Calu3 (cell line): Measurements from ENCODE around the gene SCARF2. TPM values are rescaled to one million over a fixed set of nuclear protein-coding genes. Genes with fewer than 3 reads are reported as not detected.

Source experiments
- BruUV-seq: library from RNA; stranded (reverse); fragments of 400-500 nt; replicated peaks from 2 replicates; lab custom pipeline; 2021; lab: Mats Ljungman, UMichigan
- CTCF ChIA-PET: fragments of 300-600 bp; sonication (Branson Sonifier 250); formaldehyde crosslinking; loops from one replicate; lab custom pipeline; 2022; ENCODE audit warnings: antibody characterized with exemption; lab: Charles Lee
- DNase-seq: peaks from one replicate; pipeline ENCODE4 v3.0.0; 2022
- H3K27ac Mint-ChIP-seq: one replicate; pipeline ENCODE4 v1.8.0; 2022; ENCODE audit warnings: mixed read lengths; ENCODE audit not compliant: unreplicated experiment
- H3K27me3 Mint-ChIP-seq: one replicate; pipeline ENCODE4 v1.8.0; 2022; ENCODE audit warnings: mixed read lengths; ENCODE audit not compliant: unreplicated experiment
- H3K36me3 Mint-ChIP-seq: one replicate; pipeline ENCODE4 v1.8.0; 2022; ENCODE audit warnings: mild to moderate bottlenecking, moderate library complexity, mixed read lengths; ENCODE audit not compliant: insufficient read depth, unreplicated experiment
- H3K4me1 Mint-ChIP-seq: one replicate; pipeline ENCODE4 v1.8.0; 2022; ENCODE audit warnings: mild to moderate bottlenecking, low read depth, mixed read lengths; ENCODE audit not compliant: unreplicated experiment
- H3K4me3 Mint-ChIP-seq: one replicate; pipeline ENCODE4 v1.8.0; 2022; ENCODE audit warnings: mild to moderate bottlenecking, low read depth, moderate library complexity, mixed read lengths; ENCODE audit not compliant: unreplicated experiment
- H3K9me3 Mint-ChIP-seq: one replicate; pipeline ENCODE4 v1.8.0; 2022; ENCODE audit warnings: low read depth, mixed read lengths; ENCODE audit not compliant: unreplicated experiment
- CTCF ChIP-seq: fragments of 200-600 bp; IDR thresholded peaks from one replicate; pipeline ENCODE4 v1.8.0; 2022; ENCODE audit warnings: antibody characterized with exemption; ENCODE audit not compliant: unreplicated experiment
- intact Hi-C: fragments of 100-400 bp; cut with micrococcal nuclease; formaldehyde crosslinking; loops from one replicate; pipeline ENCODE4 v1.10.0; 2022; ENCODE audit not compliant: unreplicated experiment
- total RNA-seq: library from RNA; stranded (reverse); gene quantifications from 2 replicates; pipeline ENCODE4 v1.2.3, GENCODE V29; 2022

Gene SCARF2
- total RNA-seq, 1 experiment from 2014 or later = 0.68 TPM

- BruUV-seq = no TSS peak
- H3K27me3 Mint-ChIP-seq = peaks cover 23% of the 10 kb centered on the region
- CTCF ChIA-PET = no interaction called here
- TF ChIP-seq CTCF = no peak
- H3K9me3 Mint-ChIP-seq = no peaks in the 10 kb centered on the region
- H3K27ac Mint-ChIP-seq = no peak overlapping the region
- intact Hi-C loops = no loop called here
- H3K36me3 Mint-ChIP-seq = no peaks in the 10 kb centered on the region
- H3K4me3 Mint-ChIP-seq = no peak overlapping the region
- H3K4me1 Mint-ChIP-seq = peaks cover 7% of the 10 kb centered on the region
- no peak for DNase-seq
These were observed 13.6 kb downstream of the SCARF2 start for GRCh38 chr22:20423906-20424551.

GRCh38 chr22:20423008-20423905 is 14.4 kb downstream of the SCARF2 start:
- DNase-seq = no peak
- Mint-ChIP-seq H3K4me3 (no peak overlapping the region), H3K4me1 (peaks cover 7% of the 10 kb centered on the region), H3K9me3 (no peaks in the 10 kb centered on the region), H3K27ac (no peak overlapping the region), H3K36me3 (no peaks in the 10 kb centered on the region), H3K27me3 (peaks cover 17% of the 10 kb centered on the region)
- no peak for TF ChIP-seq CTCF
- CTCF ChIA-PET = no interaction called here
- no TSS peak for BruUV-seq
- intact Hi-C loops = no loop called here

GRCh38 chr22:20422271-20423007 is 15.2 kb downstream of the SCARF2 start:
- Mint-ChIP-seq H3K4me3 (no peak overlapping the region), H3K36me3 (no peaks in the 10 kb centered on the region), H3K4me1 (peaks cover 7% of the 10 kb centered on the region), H3K27ac (no peak overlapping the region), H3K9me3 (no peaks in the 10 kb centered on the region), H3K27me3 (peaks cover 9% of the 10 kb centered on the region)
- TF ChIP-seq CTCF = no peak
- intact Hi-C loops = no loop called here
- CTCF ChIA-PET = no interaction called here
- BruUV-seq = no TSS peak
- DNase-seq = no peak

GRCh38 chr22:20421507-20421874 is 16.1 kb downstream of the SCARF2 start:
- no peak overlapping the region for H3K4me3 Mint-ChIP-seq
- H3K27me3 Mint-ChIP-seq = no peaks in the 10 kb centered on the region
- no peak for DNase-seq
- no peak for TF ChIP-seq CTCF
- no peaks in the 10 kb centered on the region for H3K36me3 Mint-ChIP-seq
- CTCF ChIA-PET = no interaction called here
- intact Hi-C loops = no loop called here
- H3K9me3 Mint-ChIP-seq = no peaks in the 10 kb centered on the region
- H3K4me1 Mint-ChIP-seq = peaks cover 7% of the 10 kb centered on the region
- no TSS peak for BruUV-seq
- H3K27ac Mint-ChIP-seq = no peak overlapping the region
